Neural progenitor cell (in vitro differentiated cells): ENCODE data around the gene ODF2L.

Source experiments
- CTCF ChIP-seq: fragments of 200-600 bp; sonication (generic); IDR thresholded peaks from 2 replicates; pipeline ENCODE4 v1.5.1; 2017; ENCODE audit warnings: antibody characterized with exemption, mild to moderate bottlenecking
- EZH2 ChIP-seq: fragments of 200-600 bp; sonication (generic); IDR thresholded peaks from 2 replicates; pipeline ENCODE4 v1.6.1; 2017; ENCODE audit warnings: antibody characterized with exemption, mild to moderate bottlenecking, moderate library complexity
- EZH2phosphoT487 ChIP-seq: fragments of 200-600 bp; sonication (generic); IDR thresholded peaks from 2 replicates; pipeline ENCODE4 v1.6.1; 2017; ENCODE audit warnings: antibody characterized with exemption

DNA sequence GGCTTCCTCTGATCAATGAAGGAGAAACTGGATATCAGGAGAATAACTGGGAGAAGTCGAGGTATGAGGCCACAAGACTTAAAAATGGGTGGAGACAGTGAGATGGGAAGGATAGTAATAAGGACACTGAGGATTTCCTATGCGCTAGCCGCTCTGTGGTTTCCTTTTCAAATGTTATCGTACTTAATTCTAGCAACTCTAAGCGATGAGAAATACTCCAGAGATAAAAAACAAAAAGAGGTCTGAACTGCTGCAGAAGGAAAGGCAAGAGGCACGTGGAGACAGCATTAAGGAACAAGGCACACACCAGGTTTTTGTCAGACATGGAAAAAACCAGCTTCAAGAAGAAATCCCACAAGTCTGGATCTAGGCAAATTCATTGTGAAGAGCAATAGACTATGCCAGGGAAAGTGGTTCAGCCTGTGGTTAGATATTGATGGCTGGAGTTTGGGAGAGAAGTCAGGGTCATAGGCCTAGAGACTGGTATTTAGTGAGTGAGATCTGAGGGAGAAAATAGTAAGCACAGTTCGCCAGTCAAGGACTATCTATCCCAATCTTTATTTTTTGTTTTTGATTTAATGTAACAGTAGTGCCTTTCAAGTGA lies 33.1 kb upstream of the ODF2L start:
- TF ChIP-seq CTCF = no peak
- no peak for TF ChIP-seq EZH2phosphoT487
- TF ChIP-seq EZH2 = no peak
